GM18519 (cell line): ENCODE data around the gene LRRC3.

Experiments
- ATAC-seq: cut with Tn5 transposase; IDR thresholded peaks from one replicate; pipeline ENCODE4 v1.9.1; 2021; ENCODE audit warnings: mild to moderate bottlenecking, moderate library complexity; ENCODE audit not compliant: unreplicated experiment, low FRiP score

Gene LRRC3

GRCh38 chr21:44437696-44438431 is 17.4 kb upstream of the LRRC3 start:
- ATAC-seq, result no peak

- no peak for ATAC-seq
Observed at GRCh38 chr21:44438531-44439210, 16.6 kb upstream of the LRRC3 start.

- ATAC-seq, result no peak
Observed at GRCh38 chr21:44439211-44439600, 16.1 kb upstream of the LRRC3 start.

GRCh38 chr21:44440241-44441040 is 14.9 kb upstream of the LRRC3 start:
- no peak for ATAC-seq

- ATAC-seq, result no peak
Observed at GRCh38 chr21:44441041-44441400, 14.3 kb upstream of the LRRC3 start.

GRCh38 chr21:44441581-44442265 is 13.6 kb upstream of the LRRC3 start:
- ATAC-seq, result no peak

- ATAC-seq, result no peak
Observed at GRCh38 chr21:44442266-44443125, 12.8 kb upstream of the LRRC3 start.

- ATAC-seq, result no peak
Observed at GRCh38 chr21:44443291-44443890, 11.9 kb upstream of the LRRC3 start.

GRCh38 chr21:44443891-44444285 is 11.4 kb upstream of the LRRC3 start:
- ATAC-seq, result no peak

GRCh38 chr21:44444286-44444931 is 10.9 kb upstream of the LRRC3 start:
- ATAC-seq, result no peak

GRCh38 chr21:44445145-44445812 is 10.0 kb upstream of the LRRC3 start:
- no peak for ATAC-seq

- ATAC-seq, result no peak
Observed at GRCh38 chr21:44448651-44449131, 6.6 kb upstream of the LRRC3 start.

GRCh38 chr21:44449473-44450363 is 5.6 kb upstream of the LRRC3 start:
- no peak for ATAC-seq

- ATAC-seq, result no peak
Observed at GRCh38 chr21:44450402-44450801, 4.9 kb upstream of the LRRC3 start.

- ATAC-seq, result no peak
Observed at GRCh38 chr21:44450999-44451398, 4.3 kb upstream of the LRRC3 start.

GRCh38 chr21:44453120-44453519 is 2.2 kb upstream of the LRRC3 start:
- no peak for ATAC-seq

GRCh38 chr21:44454058-44454457 is 1.3 kb upstream of the LRRC3 start:
- no peak for ATAC-seq
